Right lung (tissue), 5 donors: ENCODE data around the gene ABHD8. TPM values are rescaled to one million over a fixed set of nuclear protein-coding genes. Genes with fewer than 3 reads are reported as not detected.

Source experiments
- DNase-seq, 2 donors: peaks; one replicate each; pipeline ENCODE4 v3.0.0-alpha.2; 2013
- polyA plus RNA-seq, 5 donors: library from polyadenylated mRNA; unstranded; fragments of 120-200 nt; gene quantifications; one replicate each; pipeline versions ENCODE4 v1.2.1 to v1.2.3, GENCODE V29; 2013; ENCODE audit warnings: inconsistent platforms in 1 of 5, low replicate concordance in 1 of 5; ENCODE audit not compliant: insufficient read length in 5 of 5, insufficient read depth in 1 of 5

Gene ABHD8
- polyA plus RNA-seq, 5 donors, result 5.9 to 15.2 (median 10.4) TPM

DNA sequence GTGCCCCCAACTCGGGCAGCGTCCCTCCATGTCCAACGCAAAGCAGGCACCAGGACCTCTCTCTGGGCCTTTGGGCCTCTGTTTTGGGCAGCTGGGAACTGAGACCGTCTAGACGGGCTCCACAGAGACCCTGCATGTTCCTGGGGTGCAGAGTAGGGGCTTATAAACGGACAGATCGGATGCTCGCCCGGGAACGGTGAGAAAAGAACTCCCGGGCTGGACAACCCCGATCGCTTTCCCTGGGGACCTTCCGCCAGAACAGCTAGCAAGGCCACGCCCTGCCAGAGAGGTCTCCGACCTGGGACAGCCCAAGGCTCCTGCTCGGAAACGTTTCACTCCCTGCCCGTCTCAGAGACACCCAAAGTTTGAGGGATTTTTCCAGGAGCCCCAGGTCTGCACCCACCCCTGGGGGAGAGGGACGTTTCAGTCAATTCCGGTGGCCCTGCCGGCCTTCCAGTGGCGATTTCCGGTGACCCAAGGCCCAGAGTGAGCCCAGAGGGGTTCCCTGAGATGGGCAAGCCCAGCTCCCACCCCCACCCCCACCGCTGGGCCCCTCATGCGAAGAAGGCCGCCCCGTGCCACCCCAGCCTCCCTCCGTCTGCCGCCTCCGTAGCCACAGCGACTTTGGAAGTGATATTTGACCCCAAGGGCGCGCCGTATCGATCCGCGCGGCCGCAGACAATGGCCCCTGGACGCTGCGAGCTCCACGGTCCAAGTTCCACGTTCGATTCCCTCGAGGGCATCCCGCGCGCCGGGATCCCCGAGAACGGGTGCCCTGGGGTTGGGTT, 59.2 kb downstream of the ABHD8 start:
- DNase-seq, result no peak

DNA sequence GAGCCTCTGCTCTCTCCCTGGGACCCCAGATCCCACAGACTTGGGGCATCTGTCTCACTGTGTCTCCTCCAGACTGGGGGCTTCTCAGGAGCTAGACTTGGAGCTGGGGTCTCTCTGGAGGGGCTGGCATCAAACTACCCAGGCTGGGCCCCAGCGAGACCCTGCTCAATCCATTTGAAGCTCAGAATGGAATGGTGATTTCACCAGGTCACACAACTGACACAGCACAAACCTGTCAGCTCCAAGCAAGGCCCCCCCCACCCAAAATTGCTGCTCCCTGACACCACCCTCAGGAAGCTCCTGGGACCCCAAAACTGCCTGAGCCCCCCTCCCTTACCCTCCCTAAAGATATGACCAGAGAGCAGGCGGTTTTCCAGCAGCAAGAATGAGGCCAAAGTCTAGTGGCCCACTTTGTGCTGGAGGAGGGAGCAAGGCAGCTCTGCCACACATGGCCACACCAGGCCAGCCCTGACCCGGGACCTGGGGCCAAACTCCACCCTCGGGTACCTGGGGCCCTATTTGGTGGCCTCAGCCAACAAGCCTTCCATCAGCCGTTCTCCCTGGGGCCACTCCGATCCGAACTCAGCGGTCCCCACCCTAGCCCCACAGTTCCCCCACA, 59.9 kb downstream of the ABHD8 start:
- no peak for DNase-seq

DNA sequence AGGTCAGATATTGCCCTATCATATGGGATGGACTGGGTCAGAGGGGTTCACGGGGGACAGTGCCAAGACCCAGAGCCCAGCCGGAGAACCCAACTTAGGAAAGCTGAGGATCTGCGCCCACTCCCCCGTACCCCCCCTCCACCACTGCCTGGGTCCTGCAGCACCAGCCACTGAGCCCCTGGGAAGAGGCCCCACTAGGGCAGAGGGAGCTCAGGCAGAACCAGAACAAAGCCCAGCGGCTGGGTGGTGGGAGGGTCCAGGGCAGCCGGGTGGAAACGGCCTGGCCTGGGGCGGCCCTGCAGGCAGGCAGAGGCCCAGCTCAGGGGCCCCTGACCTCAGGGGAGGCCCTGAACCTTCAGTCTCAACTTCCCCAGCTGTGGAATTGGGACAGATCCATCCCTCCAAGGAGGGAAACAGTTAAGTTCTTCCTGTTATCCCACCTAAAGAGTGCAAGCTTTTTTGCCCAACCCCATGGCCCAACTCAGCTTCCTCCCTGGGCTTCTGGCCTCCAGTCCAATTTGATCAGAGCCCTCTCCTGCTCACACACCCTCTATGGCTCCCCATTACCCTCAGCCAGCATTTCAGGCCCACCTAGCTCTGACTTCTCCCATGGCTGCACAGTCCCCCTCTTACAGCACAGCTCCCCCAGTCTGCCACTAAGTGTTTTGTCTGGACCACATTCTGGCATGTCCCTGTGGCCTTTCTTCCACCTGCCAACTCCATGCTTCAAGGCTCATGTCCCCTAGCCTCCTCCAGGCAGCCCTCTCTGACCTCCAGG, 60.6 kb downstream of the ABHD8 start:
- no peak for DNase-seq

Other genes with a start within 250 kb of the ABHD8 start
- gene HAUS8, start 228.0 kb downstream of the ABHD8 start, polyA plus RNA-seq, result 10 to 100 TPM; 11.1 to 16.7 (median 13.4) TPM
- gene MYO9B, start 227.6 kb downstream of the ABHD8 start, polyA plus RNA-seq, result 10 to 100 TPM; 43.6 to 64.8 (median 55.6) TPM
- gene USE1, start 88.1 kb downstream of the ABHD8 start, polyA plus RNA-seq, result 10 to 100 TPM; 28.0 to 44.7 (median 33.5) TPM
- 10 to 100 TPM; 10.7 to 22.8 (median 12.0) TPM for gene OCEL1, start 77.2 kb downstream of the ABHD8 start, polyA plus RNA-seq
- gene NR2F6, start 57.5 kb downstream of the ABHD8 start, polyA plus RNA-seq, result 10 to 100 TPM; 19.8 to 46.6 (median 24.9) TPM
- 10 to 100 TPM in 3 of 5 donors, 1 to 10 TPM in 2; 9.2 to 12.0 (median 10.3) TPM for gene USHBP1, start 38.7 kb downstream of the ABHD8 start, polyA plus RNA-seq
- 100 to 1,000 TPM; 103 to 116 (median 106) TPM for gene BABAM1, start 36.0 kb downstream of the ABHD8 start, polyA plus RNA-seq
- 1 to 10 TPM; 1.3 to 2.2 (median 1.8) TPM for gene ANKLE1, start 21.5 kb downstream of the ABHD8 start, polyA plus RNA-seq
- gene MRPL34, start 2.4 kb upstream of the ABHD8 start, polyA plus RNA-seq, result 10 to 100 TPM; 31.0 to 52.5 (median 36.6) TPM
- 10 to 100 TPM; 27.5 to 40.6 (median 30.2) TPM for gene DDA1, start 6.1 kb upstream of the ABHD8 start, polyA plus RNA-seq
- gene ANO8, start 31.4 kb upstream of the ABHD8 start, polyA plus RNA-seq, result 10 to 100 TPM in 3 of 5 donors, 1 to 10 TPM in 2; 8.1 to 13.0 (median 11.9) TPM
- gene GTPBP3, start 34.1 kb upstream of the ABHD8 start, polyA plus RNA-seq, result 10 to 100 TPM; 18.1 to 29.1 (median 23.0) TPM
- 10 to 100 TPM; 10.1 to 24.4 (median 19.6) TPM for gene PLVAP, start 73.9 kb upstream of the ABHD8 start, polyA plus RNA-seq
- under 1 TPM in 4 of 5 donors, not detected in 1; 0.13 to 0.27 (median 0.21) TPM for gene CCDC194, start 90.8 kb upstream of the ABHD8 start, polyA plus RNA-seq
- 10 to 100 TPM; 15.2 to 21.7 (median 17.8) TPM for gene BST2, start 102.2 kb upstream of the ABHD8 start, polyA plus RNA-seq
- 10 to 100 TPM; 38.1 to 73.5 (median 48.8) TPM for gene MVB12A, start 116.6 kb upstream of the ABHD8 start, polyA plus RNA-seq
- 1 to 10 TPM; 1.2 to 2.7 (median 1.7) TPM for gene TMEM221, start 145.2 kb upstream of the ABHD8 start, polyA plus RNA-seq
- gene NXNL1, start 157.5 kb upstream of the ABHD8 start, polyA plus RNA-seq, result under 1 TPM in 2 of 5 donors, not detected in 3; 0.11 to 0.26 TPM
- gene SLC27A1, start 167.1 kb upstream of the ABHD8 start, polyA plus RNA-seq, result 10 to 100 TPM; 17.0 to 28.4 (median 25.1) TPM
- 100 to 1,000 TPM in 1 of 5 donors, 10 to 100 TPM in 4; 55.1 to 105 (median 65.2) TPM for gene PGLS, start 208.2 kb upstream of the ABHD8 start, polyA plus RNA-seq